ENCODE data around the gene CEACAM8.
A peak's percentile ranks its signal among the peaks of the same experiment; 100 is the strongest.
"Not testable (repeated sequence)": the region's sequence is repeated elsewhere in the genome, so short reads cannot be mapped to it uniquely, and the experiment has no call there.

CEACAM8 gene

DNA sequence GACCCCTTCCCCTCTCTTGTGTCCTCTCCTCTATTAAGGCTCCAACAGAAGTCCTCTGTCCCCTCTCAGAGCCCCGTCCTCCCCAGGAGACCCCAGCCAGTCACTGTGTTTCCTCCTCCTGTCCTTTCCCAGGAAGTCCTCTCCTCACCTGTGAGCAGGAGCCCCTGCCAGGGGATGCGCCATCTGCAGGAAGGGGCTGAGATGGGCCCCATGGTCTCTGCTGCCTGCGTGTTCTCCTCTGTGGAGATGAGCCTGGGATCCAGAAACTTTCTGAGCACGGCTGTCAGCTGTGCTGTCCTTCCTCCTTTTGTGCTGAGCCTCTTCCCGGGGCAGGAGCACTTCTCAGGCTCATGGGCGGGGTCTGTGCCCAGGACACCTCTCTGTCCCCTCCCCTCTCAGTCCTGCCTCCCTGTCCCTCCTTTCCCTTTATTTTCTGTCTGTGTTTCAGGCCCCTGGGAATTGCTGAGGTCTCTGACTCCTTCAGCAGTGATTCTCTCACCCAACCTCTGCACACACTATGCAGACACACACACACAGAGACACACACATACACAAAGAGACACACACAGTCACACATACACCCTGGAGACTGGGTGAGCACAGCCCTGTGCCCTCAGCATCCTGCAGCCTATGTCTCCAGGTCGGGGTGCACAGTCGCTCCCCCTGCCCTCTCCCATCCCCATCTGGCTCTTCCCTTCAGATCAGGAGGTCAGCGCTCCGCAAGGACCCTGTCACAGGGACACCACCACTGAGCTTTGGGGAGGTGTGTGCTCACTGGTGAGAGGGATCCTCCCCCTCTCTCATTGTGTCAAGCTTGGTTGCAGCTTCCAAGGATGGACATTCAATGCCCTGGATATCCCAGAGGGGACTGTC lies at the start of gene CEACAM8:
TSS of gene CEACAM8 (minus strand) at position 308 of the 873 bp plus-strand sequence. CDS start at position 212, 96 bp downstream.
- DNase-seq, result no peak

DNA sequence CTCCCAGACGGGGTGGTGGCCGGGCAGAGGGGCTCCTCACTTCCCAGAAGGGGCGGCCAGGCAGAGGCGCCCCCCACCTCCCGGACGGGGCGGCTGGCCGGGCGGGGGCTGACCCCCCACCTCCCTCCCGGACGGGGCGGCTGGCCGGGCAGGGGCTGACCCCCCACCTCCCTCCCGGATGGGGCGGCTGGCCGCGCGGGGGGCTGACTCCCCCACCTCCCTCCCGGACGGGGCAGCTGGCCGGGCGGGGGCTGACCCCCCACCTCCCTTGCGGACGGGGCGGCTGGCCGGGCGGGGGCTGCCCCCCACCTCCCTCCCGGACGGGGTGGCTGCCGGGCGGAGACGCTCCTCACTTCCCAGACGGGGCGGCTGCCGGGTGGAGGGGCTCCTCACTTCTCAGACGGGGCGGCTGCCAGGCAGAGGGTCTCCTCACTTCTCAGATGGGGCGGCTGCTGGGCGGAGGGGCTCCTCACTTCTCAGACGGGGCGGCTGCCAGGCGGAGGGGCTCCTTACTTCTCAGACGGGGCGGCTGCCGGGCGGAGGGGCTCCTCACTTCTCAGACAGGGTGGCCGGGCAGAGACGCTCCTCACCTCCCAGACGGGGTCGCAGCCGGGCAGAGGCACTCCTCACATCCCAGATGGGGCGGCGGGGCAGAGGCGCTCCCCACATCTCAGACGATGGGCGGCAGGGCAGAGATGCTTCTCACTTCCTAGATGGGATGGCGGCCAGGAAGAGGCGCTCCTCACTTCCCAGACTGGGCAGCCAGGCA lies 44.8 kb upstream of the CEACAM8 start:
- DNase-seq, result not testable (repeated sequence)

DNA sequence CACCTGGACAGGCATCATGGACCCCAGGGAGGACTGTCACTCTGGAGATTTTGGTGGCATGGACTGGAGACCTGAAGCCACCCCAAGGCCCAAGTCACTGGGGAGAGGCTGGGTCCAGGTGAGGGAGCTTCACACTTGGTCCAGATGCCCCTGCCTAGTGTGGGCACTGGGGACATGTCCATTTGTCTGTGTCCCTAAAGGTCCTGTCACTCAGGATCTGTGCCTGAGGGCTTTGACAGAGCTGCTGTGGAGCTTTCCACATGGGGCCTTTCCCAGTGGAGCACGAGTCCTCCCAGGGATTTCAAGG lies 40.5 kb upstream of the CEACAM8 start:
- no peak for DNase-seq

DNA sequence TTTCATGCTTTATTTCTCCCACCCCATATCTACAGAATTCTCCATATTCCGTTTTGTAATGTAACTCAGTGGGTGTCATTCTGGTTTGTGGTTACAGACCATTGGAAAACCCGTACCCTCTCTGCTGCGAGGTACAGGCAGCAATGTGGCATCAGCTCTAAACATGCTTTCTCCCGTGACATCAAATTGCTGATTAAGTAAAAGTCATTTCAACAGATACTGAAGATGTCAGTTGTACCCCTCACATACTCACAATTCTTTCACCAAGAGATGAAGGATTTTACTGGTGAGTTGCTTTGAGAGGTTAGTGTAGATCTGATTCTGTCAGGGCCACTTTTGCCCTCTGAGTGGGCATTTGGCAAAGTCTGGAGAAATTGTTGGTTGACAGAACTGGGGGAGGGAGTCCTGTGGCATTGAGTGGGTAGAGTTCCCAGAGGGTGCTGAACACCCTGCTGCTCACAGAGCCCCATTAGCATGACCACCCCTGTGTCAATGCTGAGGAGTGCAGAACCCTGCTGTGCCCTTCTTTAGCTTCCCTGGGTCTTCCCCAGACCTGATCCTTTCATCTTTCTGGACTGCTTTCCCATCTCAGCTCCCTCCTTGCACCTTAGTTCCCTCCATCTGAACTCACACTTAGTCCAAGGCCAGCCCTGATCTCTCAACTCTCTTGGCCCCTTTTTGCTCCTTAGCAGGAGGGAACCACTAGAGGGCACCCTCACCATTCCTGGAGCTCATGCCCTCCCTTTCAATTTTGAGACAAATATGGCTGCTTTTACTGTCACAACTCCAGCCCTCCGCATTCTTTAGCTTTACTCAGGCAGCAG lies 39.9 kb upstream of the CEACAM8 start:
- peak; percentile 80 for DNase-seq

- DNase-seq, result no peak
These were observed 34.5 kb upstream of the CEACAM8 start for GRCh38 chr19:42629191-42629590.

DNA sequence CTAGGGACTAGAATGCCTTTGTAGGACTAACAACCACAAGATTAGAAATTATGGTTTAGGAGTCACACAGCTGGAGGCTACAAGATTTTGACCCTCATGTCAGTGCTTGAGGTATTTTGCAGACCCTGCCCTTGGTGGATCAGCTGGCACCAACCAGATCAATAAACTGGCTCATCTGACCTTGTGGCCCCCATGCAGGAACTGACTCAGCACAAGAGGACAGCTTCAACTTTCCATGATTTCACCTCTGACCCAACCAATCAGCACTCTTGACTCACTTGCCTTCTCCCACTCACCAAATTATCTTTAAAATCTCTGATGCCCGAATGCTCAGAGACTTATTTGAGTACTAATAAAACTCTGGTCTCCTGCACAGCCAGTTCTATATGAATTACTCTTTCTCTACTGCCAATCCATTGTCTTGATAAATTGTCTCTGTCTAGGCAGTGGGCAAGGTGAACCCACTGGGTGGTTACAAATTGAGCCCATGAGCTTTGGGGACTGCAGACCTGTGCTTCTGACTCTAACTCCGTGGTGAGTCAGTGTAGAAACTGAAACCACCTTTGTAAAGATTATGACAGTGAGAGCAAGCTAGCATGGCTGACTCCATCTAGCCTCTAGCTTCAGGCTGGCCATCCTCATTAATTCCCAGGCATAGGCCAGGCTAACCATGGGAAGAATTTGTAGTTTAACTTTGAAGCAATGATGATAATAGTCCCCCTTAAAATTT lies 33.9 kb upstream of the CEACAM8 start:
- DNase-seq, result no peak

DNA sequence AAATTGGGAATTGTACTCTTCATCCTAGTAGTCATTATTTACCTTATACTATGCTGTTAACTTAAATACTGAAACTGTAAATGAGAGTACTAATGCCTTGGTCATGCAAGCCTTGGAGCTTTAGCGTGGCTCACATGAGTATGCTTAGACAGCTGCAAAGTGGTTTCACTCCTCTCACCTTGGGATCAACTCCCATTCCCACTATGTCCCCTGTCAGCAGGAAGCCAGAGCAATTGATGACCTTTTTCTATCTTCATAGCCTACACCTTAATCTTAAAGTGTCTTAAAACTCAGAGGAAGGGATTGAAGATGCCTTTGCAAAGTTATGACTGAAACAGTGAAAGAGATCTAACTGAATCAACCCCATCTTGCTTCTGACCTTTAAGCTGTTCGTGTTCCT lies 33.2 kb upstream of the CEACAM8 start:
- DNase-seq, result no peak

DNA sequence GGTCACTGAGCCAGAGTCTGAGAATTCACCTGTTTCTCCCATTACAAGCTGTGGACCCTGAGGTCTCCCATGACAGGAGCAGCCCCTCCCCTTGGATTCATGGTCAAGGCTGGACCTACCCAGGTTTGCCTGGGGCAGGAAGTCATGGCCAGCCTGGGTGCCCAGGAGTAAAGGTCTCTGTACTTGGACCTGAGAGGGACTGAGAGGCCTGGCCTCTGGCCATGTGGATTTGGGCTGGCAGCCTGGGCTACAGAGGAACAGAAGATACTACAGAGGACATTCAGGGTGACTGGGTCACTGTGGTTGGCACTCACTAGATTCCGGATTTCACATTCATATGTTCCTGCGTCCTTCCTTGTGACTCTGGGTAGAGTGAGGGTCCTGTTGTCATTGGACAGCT lies 31.5 kb upstream of the CEACAM8 start:
- no peak for DNase-seq

- no peak for DNase-seq
These were observed 24.5 kb upstream of the CEACAM8 start for GRCh38 chr19:42619271-42619670.

GRCh38 chr19:42613666-42614065 lies 18.9 kb upstream of the CEACAM8 start:
- no peak for DNase-seq

DNA sequence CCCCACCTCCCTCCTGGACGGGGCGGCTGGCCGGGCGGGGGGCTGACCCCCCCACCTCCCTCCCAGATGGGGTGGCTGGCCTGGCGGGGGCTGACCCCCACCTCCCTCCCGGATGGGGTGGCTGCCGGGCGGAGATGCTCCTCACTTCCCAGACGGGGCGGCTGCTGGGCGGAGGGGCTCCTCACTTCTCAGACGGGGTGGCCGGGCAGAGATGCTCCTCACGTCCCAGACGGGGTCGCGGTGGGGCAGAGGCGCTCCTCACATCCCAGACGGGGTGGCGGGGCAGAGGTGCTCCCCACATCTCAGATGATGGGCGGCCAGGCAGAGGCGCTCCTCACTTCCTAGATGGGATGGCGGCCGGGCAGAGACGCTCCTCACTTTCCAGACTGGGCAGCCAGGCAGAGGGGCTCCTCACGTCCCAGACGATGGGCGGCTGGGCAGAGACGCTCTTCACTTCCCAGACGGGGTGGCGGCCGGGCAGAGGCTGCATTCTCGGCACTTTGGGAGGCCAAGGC lies 15.7 kb upstream of the CEACAM8 start:
- DNase-seq, result not testable (repeated sequence)

DNA sequence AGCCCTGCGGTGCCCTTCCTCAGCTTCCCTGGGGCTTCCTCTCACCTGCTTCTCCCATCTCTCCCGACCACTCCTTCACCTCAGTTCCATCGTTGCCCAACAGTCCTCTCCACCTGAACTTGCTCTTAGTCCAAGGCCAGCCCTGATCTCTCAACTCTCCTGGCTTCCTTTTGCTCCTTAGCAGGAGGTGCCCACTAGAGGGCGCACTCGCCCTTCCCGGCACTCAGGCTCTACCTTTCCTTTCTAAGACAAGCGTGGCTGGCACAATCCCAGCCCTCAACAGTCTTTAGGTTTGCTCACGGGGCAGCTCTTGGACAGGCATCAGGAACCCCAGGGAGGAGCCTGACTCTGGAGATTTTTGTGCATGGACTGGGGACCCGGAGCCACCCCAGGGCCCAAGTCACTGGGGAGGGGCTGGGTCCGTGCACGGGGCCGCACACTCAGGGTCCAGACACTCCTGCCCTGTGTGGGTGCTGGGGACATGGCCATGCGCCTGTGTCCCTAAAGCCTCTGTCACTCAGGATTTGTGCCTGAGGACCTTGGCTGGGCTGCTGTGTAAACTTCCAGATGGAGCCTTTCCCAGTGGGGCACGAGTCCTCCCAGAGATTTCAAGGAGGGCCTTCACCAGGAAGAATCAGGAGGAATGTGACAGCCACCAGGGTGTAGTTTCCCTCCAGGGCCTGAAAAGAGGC lies 12.1 kb upstream of the CEACAM8 start:
- DNase-seq, result peak; percentile 77

- DNase-seq, result peak; percentile 74
These were observed 7.2 kb upstream of the CEACAM8 start for GRCh38 chr19:42601811-42602443.

GRCh38 chr19:42596391-42597072 lies 1.8 kb upstream of the CEACAM8 start:
- DNase-seq, result peak; percentile 32

GRCh38 chr19:42595550-42596172 lies 937 bp upstream of the CEACAM8 start:
- no peak for DNase-seq

DNA sequence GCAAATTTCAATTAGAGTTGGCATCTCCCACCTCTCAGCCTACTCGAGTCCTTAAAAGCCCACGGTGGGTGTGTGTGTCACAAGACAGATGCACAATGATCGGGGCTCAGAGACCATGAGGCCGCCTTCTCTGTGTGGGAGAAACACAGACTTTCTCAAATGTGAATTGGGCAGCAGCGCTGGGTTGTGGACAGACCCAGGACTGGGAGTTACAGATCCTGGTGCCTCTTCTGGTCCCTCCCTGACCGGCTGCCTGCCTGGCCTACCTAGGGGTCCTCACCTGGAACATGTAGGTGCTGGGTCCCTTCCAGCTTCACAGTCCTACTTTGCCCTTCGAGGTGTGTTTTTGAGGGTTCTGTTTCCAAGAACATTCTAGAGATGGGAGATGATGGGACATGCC lies 4.9 kb downstream of the CEACAM8 start:
- DNase-seq, result no peak

DNA sequence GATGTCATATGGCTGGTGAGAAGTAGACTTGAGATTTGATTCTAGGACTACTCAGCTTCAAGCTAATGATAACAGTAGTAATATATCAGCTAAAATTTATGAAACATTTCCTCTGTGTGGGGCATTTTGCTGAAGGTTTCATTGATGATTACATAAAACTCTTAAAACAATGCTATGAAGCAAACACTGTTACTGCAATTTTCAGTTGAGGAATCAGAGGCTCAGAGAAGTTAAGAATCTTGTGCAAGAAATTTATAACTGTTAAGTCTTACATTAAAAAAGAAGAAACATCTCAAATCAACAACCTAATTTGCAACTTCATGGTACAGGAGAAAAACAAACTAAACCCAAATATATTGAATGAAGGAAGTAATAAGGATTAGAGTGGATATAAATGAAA lies 10.3 kb downstream of the CEACAM8 start:
- DNase-seq, result no peak

DNA sequence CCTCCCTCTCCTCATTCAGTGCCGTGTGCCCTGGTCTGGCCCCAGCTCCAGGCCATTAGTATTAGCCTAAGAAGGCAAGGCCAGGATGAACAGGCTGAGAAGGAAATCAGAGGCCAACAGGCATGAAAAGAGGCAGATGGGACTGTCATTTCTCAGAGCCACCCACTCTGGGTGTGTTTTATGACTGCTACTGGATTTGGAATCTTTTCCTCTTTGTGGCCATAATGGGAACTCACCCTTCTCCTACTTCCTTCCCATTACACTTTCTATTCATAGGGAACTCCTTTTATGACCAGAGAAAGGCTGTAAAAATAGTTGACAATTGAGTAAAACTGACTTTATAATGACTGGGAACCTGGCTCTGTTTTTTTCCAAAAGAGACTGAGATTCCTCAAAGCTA lies 17.7 kb downstream of the CEACAM8 start:
- no peak for DNase-seq

DNA sequence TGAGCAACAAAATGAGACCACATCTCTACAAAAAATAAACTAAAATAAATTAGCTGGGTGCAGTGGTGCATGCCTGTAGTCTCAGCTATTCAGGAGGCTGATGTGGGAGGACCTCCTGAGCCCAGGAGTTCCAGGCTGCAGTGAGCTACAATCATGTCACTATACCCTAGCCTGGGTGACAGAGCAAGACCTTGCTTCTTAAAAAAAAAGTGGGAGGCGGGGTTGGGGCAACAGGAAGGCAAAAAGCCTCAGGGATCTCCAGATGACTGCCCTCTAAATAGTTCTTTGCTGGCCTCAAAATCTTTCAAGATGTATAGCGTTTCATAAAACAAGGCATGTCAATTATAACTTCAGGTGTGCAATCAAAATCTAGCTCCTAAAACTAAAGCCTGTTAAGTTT lies 18.5 kb downstream of the CEACAM8 start:
- no peak for DNase-seq

- no peak for DNase-seq
These were observed 21.1 kb downstream of the CEACAM8 start for GRCh38 chr19:42573642-42574041.

Measured in hematopoietic multipotent progenitor cell treated with erythropoietin and hydrocortisone succinate and interleukin-3 and kit ligand, for 6 days (in vitro differentiated cells).